HL-60 (cell line): ENCODE results near the gene CPVL.

Experiments used
- DNase-seq, 2 experiments: peaks; one replicate each; pipeline ENCODE4 v3.0.0-alpha.2; 2010 to 2020; ENCODE audit warnings: low read depth in 1 of 2, low spot score in 1 of 2
- H3K27ac ChIP-seq: fragments of 250-450 bp; sonication (Bioruptor Pico); replicated peaks from 2 replicates; pipeline ENCODE4 v1.5.1; 2020; ENCODE audit warnings: mild to moderate bottlenecking, moderate library complexity
- H3K27me3 ChIP-seq: fragments of 250-450 bp; sonication (Bioruptor Pico); 2 replicates; pipeline ENCODE4 v1.5.1; 2021; ENCODE audit warnings: mild to moderate bottlenecking, moderate library complexity; ENCODE audit not compliant: insufficient read depth, poor library complexity, severe bottlenecking
- H3K4me3 ChIP-seq: replicated peaks from 2 replicates; pipeline ENCODE4 v1.5.1; 2011; ENCODE audit warnings: mild to moderate bottlenecking, control low read depth, low read length; ENCODE audit not compliant: insufficient read depth
- CTCF ChIP-seq: IDR thresholded peaks from one replicate; pipeline ENCODE4 v1.5.1; 2011; ENCODE audit warnings: low read length, control low read depth, inconsistent platforms; ENCODE audit not compliant: insufficient read depth
- GABPA ChIP-seq: IDR thresholded peaks from 2 replicates; pipeline ENCODE4 v1.6.1; 2012; ENCODE audit warnings: low read depth
- POLR2AphosphoS5 ChIP-seq: IDR thresholded peaks from 2 replicates; pipeline ENCODE4 v1.6.1; 2012; ENCODE audit warnings: low read depth
- REST ChIP-seq: IDR thresholded peaks from 2 replicates; pipeline ENCODE4 v1.6.1; 2012; ENCODE audit warnings: low read depth; ENCODE audit not compliant: insufficient replicate concordance
- SPI1 ChIP-seq: IDR thresholded peaks from 2 replicates; pipeline ENCODE4 v1.6.1; 2012; ENCODE audit warnings: low read depth, mild to moderate bottlenecking, borderline replicate concordance

Gene CPVL

GRCh38 chr7:29107056-29107455 is 39.3 kb downstream of the CPVL start:
- no peak for DNase-seq
- H3K4me3 ChIP-seq, result no peak overlapping the region
- H3K27me3 ChIP-seq, result no peaks in the 10 kb centered on the region
- TF ChIP-seq POLR2AphosphoS5, result no peak
- no peak for TF ChIP-seq GABPA
- no peak for TF ChIP-seq SPI1
- no peak for TF ChIP-seq REST
- no peak for TF ChIP-seq CTCF
- H3K27ac ChIP-seq, result no peak overlapping the region

GRCh38 chr7:29106669-29106988 is 39.7 kb downstream of the CPVL start:
- no peak for DNase-seq
- Histone ChIP-seq H3K27me3 (no peaks in the 10 kb centered on the region), H3K4me3 (no peak overlapping the region), H3K27ac (no peak overlapping the region)
- TF ChIP-seq POLR2AphosphoS5 (no peak), GABPA (no peak), REST (no peak), SPI1 (no peak), CTCF (no peak)

- TF ChIP-seq REST (no peak), GABPA (no peak), SPI1 (no peak), CTCF (peak; percentile 65), POLR2AphosphoS5 (no peak)
- no peak overlapping the region for H3K27ac ChIP-seq
- DNase-seq, result peak in 1 of 2 experiments; percentile 42
Measured at GRCh38 chr7:29105752-29106668, 40.3 kb downstream of the CPVL start.

More at GRCh38 chr7:29105752-29106668, 40.3 kb downstream of the CPVL start:
- no peaks in the 10 kb centered on the region for H3K27me3 ChIP-seq
- no peak overlapping the region for H3K4me3 ChIP-seq
